ENCODE data around the gene CCDC190. TPM values are rescaled to one million over a fixed set of nuclear protein-coding genes. Genes with fewer than 3 reads are reported as not detected.
"Not testable (repeated sequence)": the region's sequence is repeated elsewhere in the genome, so short reads cannot be mapped to it uniquely, and the experiment has no call there.

CCDC190 gene
- total and polyA plus RNA-seq, 2 donors = 0.04 to 0.26 TPM

DNA sequence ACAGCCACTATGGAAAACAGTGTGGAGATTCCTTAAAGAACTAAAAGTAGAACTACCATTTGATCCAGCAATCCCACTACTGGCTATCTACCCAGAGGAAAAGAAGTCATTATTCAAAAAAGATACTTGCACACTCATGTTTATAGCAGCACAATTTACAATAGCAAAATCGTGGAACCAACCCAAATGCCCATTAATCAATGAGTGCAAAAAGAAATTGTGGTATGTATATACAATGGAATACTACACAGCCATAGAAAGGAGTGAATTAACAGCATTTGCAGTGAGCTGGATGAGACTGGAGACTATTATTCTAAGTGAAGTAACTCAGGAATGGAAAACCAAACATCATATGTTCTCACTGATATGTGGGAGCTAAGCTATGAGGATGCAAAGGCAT is 10.4 kb upstream of the CCDC190 start:
- 68% methylated on average over 1 of the region's 1 CpG for WGBS
- not testable (repeated sequence) for H3K36me3 ChIP-seq (ENCODE audit: insufficient read depth); DNase-seq (ENCODE audit: extremely low spot score); H3K4me3 ChIP-seq (ENCODE audit: low read depth, low read length); H3K4me1 ChIP-seq (ENCODE audit: insufficient read depth); H3K27ac ChIP-seq (ENCODE audit: low read depth)

DNA sequence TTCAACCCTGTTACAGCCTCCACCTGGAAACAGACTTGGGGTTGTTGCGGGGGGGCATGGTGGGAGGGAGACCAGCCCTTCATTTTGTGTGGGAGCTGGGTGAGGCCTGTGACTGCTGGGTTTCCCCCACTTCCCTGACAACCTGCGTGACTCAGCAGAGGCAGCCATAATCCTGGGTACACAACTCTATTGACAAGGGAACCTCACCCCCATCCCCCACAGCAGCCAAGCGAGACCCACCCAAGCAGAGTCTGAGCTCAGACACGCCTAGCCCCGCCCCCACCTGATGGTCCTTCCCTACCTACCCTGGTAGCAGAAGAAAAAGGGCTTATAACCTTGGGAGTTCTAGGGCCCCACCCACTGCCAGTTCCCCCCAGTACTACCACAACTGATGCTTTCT is 8.0 kb upstream of the CCDC190 start:
- Histone ChIP-seq H3K4me1 (ENCODE audit: insufficient read depth) (no peaks in the 10 kb centered on the region), H3K27ac (ENCODE audit: low read depth) (no peak overlapping the region), H3K36me3 (ENCODE audit: insufficient read depth) (no peaks in the 10 kb centered on the region), H3K4me3 (ENCODE audit: low read depth, low read length) (no peak overlapping the region)
- 85% methylated on average over 5 of the region's 5 CpGs for WGBS
- no peak for DNase-seq (ENCODE audit: extremely low spot score)

DNA sequence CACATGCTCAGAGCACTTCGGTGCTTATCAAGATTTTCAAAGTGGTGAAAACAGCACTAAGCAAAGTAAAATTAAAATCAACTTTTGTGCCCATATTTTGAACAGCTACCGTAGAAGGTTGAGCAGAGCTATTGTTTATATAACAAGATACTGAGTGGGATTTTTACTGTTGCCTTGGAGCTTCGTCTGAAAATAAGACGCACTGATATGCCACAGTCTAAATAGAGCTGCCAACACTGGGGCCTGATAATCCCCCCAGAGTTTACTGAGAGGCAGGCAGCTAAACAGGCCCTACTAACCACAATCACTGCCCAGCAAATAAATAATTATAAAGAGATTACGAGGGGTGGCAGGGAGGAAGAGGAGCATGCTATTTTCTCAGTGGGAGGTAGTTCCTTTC is 650 bp upstream of the CCDC190 start:
- no peak overlapping the region for H3K27ac ChIP-seq (ENCODE audit: low read depth)
- no peak for DNase-seq (ENCODE audit: extremely low spot score)
- H3K36me3 ChIP-seq (ENCODE audit: insufficient read depth) = no peaks in the 10 kb centered on the region
- H3K4me3 ChIP-seq (ENCODE audit: low read depth, low read length) = no peak overlapping the region
- 25% methylated on average over 5 of the region's 5 CpGs for WGBS
- H3K4me1 ChIP-seq (ENCODE audit: insufficient read depth) = no peaks in the 10 kb centered on the region

DNA sequence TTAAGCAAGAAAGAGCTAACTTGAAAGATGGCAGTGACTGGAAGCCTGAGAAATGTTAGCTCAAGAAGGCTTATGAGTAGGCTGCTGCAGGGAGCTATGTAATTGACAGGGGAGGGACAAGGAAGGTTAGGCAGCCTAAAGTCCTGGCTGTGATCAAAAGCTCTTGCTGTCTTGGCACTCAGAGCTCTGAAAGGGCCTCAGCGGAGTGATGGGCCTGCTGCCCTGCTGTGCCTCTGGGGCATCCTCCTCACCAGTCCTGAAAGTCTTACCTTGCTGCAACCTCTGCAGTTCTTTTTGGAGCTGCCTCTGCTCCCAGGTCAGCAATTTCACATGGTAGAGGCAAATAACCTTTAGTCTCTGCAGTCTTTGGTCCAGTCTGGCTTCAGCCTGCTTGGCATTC is 1.8 kb downstream of the CCDC190 start:
- Histone ChIP-seq H3K4me3 (ENCODE audit: low read depth, low read length) (no peak overlapping the region), H3K27ac (ENCODE audit: low read depth) (no peak overlapping the region), H3K36me3 (ENCODE audit: insufficient read depth) (no peaks in the 10 kb centered on the region), H3K4me1 (ENCODE audit: insufficient read depth) (no peaks in the 10 kb centered on the region)
- 85% methylated on average over 1 of the region's 1 CpG for WGBS
- no peak for DNase-seq (ENCODE audit: extremely low spot score)

DNA sequence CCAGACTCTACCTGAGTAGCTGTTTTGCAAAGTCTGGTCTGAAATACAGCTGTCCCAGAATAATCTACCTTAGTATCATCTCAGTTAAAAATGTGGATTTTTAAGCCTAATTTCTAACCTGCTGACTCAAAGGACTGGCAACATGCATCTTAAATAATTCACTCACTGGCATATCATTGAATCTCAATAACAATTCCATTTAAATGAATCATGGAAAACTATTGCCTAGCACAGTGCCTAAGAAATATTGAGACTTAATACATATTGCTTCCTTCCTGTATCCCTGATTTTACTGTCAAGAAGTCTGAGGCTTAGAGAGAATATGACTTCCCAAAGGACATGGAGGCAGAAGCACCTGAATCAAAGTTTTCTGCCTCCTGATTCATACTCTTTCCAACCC is 3.1 kb downstream of the CCDC190 start:
- H3K4me3 ChIP-seq (ENCODE audit: low read depth, low read length) = no peak overlapping the region
- DNase-seq (ENCODE audit: extremely low spot score) = no peak
- peak overlapping the region; percentile 38 for H3K27ac ChIP-seq (ENCODE audit: low read depth)
- no peaks in the 10 kb centered on the region for H3K4me1 ChIP-seq (ENCODE audit: insufficient read depth)
- H3K36me3 ChIP-seq (ENCODE audit: insufficient read depth) = no peaks in the 10 kb centered on the region

DNA sequence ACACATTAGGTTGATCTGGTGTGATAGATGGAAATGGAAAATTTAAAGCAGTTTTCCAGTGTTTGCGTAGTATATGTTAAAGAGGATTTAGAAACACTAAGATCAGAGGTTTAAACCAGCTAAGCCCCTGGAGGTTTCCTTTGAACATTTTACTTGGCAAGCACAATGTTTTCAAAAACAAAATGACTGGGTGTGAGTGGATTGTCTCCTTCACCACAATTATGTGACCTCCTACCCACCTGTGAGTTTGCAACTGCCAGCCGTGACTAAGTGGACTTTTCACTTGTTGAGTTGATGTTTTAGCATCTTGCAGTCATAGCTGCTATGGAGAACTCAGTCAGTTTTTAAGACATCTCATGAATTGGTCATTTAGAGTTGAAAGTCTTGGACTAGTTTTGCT is 4.7 kb downstream of the CCDC190 start:
- DNase-seq (ENCODE audit: extremely low spot score) = no peak
- H3K36me3 ChIP-seq (ENCODE audit: insufficient read depth) = no peaks in the 10 kb centered on the region
- H3K4me1 ChIP-seq (ENCODE audit: insufficient read depth) = no peaks in the 10 kb centered on the region
- H3K4me3 ChIP-seq (ENCODE audit: low read depth, low read length) = no peak overlapping the region
- H3K27ac ChIP-seq (ENCODE audit: low read depth) = no peak overlapping the region
- 62% methylated on average over 2 of the region's 2 CpGs for WGBS

DNA sequence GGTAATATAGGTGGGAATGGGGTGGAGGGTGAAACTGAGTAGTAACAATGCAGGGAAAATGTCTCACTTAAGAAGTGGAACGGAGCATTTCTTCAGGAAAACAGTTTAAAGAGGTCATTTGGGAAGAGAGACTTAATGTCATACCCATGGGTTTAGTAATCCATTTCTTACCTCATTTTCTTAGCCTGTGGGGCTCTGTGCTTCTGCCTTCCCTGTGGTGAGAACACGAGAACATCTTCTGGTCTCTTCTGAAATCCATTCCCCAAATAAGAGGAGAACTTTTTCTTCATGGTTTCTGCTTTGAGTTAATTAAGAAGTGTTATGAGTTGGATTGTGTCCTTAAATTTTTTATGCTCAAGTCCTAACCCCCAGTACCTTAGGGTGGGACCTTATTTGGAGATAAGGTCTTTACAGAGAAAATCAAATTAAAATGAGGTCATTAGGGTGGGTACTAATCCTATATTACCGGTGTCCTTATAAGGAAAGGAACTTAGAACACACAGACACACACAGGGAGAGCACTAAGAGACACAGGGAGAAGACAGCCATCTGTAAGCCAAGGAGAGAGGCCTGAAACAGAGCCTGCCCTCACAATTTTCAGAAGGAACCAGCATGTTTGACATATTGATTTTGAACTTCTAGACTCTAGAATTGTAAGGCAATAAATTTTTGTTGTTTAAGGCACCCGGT is 5.4 kb downstream of the CCDC190 start:
- H3K4me1 ChIP-seq (ENCODE audit: insufficient read depth) = no peaks in the 10 kb centered on the region

DNA sequence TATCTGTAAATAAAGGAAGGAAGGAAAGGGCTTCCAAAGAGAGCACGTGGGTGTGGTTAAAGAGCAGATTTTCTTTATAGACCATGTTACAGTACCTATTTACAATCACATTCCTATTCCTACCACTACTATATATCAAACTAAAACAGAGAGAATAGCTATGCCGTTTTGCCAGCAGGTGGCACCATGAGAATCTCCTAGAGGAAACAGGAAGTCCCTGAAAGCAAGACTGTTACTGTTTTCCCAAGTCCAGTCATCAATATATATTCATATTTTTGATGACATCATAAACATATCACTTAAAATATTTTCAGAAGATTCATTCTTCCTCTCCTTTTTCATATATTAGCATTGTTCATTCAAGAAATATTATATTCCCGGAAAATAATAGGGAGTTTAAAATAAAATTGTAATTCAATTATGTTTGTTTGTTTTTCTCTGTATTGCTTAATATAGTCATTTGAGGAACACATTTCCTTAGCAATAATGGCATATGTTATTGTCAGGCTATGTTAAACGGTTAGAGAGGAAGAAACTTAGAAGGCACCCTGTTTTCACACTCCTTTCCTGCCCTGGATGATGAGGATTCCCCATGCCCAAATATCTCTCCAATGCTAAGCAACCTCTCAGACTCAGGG is 6.6 kb downstream of the CCDC190 start:
- no peaks in the 10 kb centered on the region for H3K4me1 ChIP-seq (ENCODE audit: insufficient read depth)
- H3K36me3 ChIP-seq (ENCODE audit: insufficient read depth) = no peaks in the 10 kb centered on the region
- WGBS = 38% methylated on average over 4 of the region's 4 CpGs
- no peak overlapping the region for H3K4me3 ChIP-seq (ENCODE audit: low read depth, low read length)
- peak; percentile 37 for DNase-seq (ENCODE audit: extremely low spot score)
- no peak overlapping the region for H3K27ac ChIP-seq (ENCODE audit: low read depth)

More for the DNA sequence above, 5.4 kb downstream of the CCDC190 start:
- no peak overlapping the region for H3K27ac ChIP-seq (ENCODE audit: low read depth)
- no peak for DNase-seq (ENCODE audit: extremely low spot score)
- no peaks in the 10 kb centered on the region for H3K36me3 ChIP-seq (ENCODE audit: insufficient read depth)
- H3K4me3 ChIP-seq (ENCODE audit: low read depth, low read length) = no peak overlapping the region
- WGBS = 83% methylated on average over 4 of the region's 4 CpGs

DNA sequence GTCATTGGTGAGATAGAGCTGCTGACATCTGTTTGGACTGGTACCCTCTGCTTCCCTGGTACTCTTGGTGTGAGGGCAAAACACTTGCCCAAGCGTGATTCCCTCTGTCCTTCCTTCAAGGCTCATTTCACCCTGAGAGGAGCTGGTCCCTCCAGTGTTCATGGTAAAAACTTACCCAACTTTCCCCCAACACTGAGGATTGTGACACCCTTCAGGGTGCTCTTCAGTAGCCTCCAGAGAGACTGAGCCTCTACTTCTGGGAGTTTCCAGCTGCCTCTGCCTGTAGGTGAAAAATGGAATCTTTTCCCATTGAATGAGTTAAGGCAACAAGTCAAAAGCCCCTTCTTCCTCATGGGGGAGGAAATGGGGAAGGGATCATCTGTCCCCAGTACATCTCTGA is 9.6 kb downstream of the CCDC190 start:
- H3K4me3 ChIP-seq (ENCODE audit: low read depth, low read length) = no peak overlapping the region
- H3K4me1 ChIP-seq (ENCODE audit: insufficient read depth) = no peaks in the 10 kb centered on the region
- H3K36me3 ChIP-seq (ENCODE audit: insufficient read depth) = no peaks in the 10 kb centered on the region
- DNase-seq (ENCODE audit: extremely low spot score) = no peak
- H3K27ac ChIP-seq (ENCODE audit: low read depth) = no peak overlapping the region
- WGBS = 91% methylated on average over 1 of the region's 1 CpG

DNA sequence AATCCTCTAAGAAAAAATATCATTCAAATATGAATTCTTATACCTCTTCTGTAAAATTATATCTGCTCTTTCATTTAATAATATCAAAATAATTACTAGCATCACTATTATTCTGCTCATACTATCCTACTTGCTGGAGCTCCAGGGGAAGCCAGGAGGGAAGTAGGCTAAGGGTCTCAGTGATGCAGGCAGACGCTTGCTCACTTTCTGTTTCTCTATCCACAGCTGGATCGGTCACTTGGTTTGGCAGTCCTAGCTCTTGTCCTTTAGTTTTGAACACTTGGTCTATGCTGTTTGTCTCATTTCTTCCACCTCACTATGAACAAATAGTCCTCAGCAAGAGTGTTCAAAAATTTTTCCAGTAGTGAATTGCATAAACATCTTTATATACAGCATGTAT is 11.3 kb downstream of the CCDC190 start:
- DNase-seq (ENCODE audit: extremely low spot score) = no peak
- H3K4me1 ChIP-seq (ENCODE audit: insufficient read depth) = no peaks in the 10 kb centered on the region
- 67% methylated on average over 2 of the region's 2 CpGs for WGBS
- no peaks in the 10 kb centered on the region for H3K36me3 ChIP-seq (ENCODE audit: insufficient read depth)
- no peak overlapping the region for H3K27ac ChIP-seq (ENCODE audit: low read depth)
- H3K4me3 ChIP-seq (ENCODE audit: low read depth, low read length) = no peak overlapping the region

DNA sequence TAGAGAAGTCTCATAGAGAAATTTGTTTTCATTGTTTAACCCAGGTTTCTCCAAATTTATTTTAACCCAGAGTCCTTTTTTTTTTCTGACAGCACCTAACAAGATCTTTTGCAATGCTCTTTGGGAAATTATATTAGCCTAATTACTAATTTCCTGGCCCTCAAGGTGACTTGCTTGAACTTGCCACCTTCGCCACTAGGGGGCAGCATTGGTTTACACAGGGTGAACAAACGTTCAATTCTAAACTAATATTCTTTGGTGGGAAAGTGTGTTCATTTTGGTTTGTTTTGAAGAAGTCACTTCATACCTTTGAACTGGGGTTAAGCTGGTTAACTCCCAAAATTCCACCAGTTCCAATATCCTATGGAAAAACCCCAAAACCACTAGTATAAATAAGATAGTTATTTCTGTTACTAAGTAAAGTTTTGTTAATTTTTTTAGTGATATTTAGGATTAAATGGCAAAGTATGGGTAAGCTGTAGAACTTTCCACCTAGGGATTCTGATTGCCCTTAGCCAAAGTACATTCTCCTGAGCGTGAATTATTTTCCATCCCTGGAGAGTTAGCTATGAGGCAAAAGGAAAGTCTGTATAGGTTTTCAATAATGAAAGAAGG is 13.0 kb downstream of the CCDC190 start:
- peak; percentile 29 for DNase-seq (ENCODE audit: extremely low spot score)
- H3K27ac ChIP-seq (ENCODE audit: low read depth) = no peak overlapping the region
- H3K4me1 ChIP-seq (ENCODE audit: insufficient read depth) = no peaks in the 10 kb centered on the region
- no peak overlapping the region for H3K4me3 ChIP-seq (ENCODE audit: low read depth, low read length)
- no peaks in the 10 kb centered on the region for H3K36me3 ChIP-seq (ENCODE audit: insufficient read depth)
- WGBS = 21% methylated on average over 3 of the region's 3 CpGs

DNA sequence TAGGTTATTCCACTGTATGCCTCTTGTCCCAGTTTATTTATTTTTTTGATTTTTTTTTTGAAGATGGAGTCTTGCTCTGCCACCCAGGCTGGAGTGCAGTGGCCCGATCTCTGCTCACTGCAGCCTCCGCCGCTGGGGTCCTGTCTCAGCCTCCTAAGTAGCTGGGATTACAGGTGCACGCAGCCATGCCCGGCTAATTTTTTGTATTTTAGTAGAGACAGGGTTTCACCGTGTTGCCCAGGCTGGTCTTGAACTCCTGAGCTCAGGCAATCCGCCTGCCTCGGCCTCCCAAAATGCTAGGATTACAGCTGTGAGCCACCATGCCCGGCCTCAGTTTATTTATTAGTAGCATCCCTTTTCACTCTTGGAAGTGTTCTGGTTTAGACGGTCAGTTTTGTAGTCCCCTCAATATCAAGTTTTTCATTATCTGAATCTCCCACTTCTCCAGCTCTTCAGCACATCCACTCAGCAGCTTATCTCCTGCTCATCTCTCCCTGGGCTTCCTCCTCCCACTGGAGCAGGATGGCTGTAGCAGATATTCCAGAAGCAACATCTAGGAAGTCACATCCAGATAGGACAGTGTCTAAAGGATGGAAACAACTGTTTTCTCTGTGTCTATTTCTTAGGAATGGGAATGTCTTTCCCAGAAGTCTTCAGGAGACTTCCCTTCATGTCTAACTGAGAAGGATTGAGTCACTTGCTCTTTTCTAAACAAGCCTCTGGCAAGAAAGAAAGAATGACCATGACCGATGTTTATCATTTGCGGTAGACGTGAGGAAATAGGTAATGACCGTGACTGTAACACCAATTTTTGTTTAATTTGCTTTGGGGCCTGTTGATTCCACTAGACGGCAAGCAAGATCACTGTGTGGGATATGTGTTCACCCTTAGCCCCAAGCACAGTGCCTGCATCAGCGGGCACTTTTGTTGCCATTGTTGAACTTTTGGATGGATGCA is 14.4 kb downstream of the CCDC190 start:
- Histone ChIP-seq H3K4me1 (ENCODE audit: insufficient read depth) (no peaks in the 10 kb centered on the region), H3K36me3 (ENCODE audit: insufficient read depth) (no peaks in the 10 kb centered on the region), H3K27ac (ENCODE audit: low read depth) (peak overlapping the region; percentile 28), H3K4me3 (ENCODE audit: low read depth, low read length) (no peak overlapping the region)
- 89% methylated on average over 16 of the region's 16 CpGs for WGBS
- no peak for DNase-seq (ENCODE audit: extremely low spot score)

DNA sequence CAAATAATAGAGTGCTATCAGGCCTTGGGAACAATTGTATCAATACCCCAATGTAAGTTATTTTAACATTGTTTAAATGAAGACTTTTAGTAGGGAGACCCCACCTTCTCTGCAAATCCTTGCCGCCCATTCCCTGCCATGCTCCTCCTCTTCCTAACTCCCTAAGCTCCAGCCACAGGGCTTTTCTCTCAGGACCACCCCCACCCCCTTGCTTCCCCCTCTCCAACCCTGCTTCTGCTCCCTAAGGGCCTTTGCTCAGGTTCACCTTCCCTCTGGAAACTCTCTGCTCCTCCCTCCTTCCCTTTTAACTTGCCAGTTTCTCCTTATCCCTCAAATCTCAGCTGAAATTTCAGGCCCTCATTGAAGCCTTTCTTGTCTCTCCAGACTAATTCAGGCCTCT is 16.8 kb downstream of the CCDC190 start:
- Histone ChIP-seq H3K4me1 (ENCODE audit: insufficient read depth) (no peaks in the 10 kb centered on the region), H3K4me3 (ENCODE audit: low read depth, low read length) (no peak overlapping the region), H3K27ac (ENCODE audit: low read depth) (no peak overlapping the region), H3K36me3 (ENCODE audit: insufficient read depth) (no peaks in the 10 kb centered on the region)
- 94% methylated on average over 1 of the region's 1 CpG for WGBS
- no peak for DNase-seq (ENCODE audit: extremely low spot score)

All from urinary bladder (tissue), 4 donors.